ENCODE data around the gene NAGPA.
"Not testable (repeated sequence)": the region's sequence is repeated elsewhere in the genome, so short reads cannot be mapped to it uniquely, and the experiment has no call there.

- TF ChIP-seq TCF12 (IDR thresholded peaks at IDR 0.05); CTCF (IDR thresholded peaks at IDR 0.05); MEF2A (IDR thresholded peaks at IDR 0.05; ENCODE audit: borderline replicate concordance, low read depth); RAD21 (IDR thresholded peaks at IDR 0.05; ENCODE audit: low read length); EP300 (IDR thresholded peaks at IDR 0.05; ENCODE audit: borderline replicate concordance in 1 of 2, low read depth in 1 of 2, low read length in 1 of 2): not testable (repeated sequence)
Measured at GRCh38 chr16:5073771-5074170, 40.0 kb upstream of the NAGPA start.

All from SK-N-SH (cell line).